HL-60 (cell line): ENCODE results near the gene UBXN11.
"Not testable (repeated sequence)": the region's sequence is repeated elsewhere in the genome, so short reads cannot be mapped to it uniquely, and the experiment has no call there.

Experiments used
- DNase-seq, 2 experiments: peaks; one replicate each; pipeline ENCODE4 v3.0.0-alpha.2; 2010 to 2020; ENCODE audit warnings: low read depth in 1 of 2, low spot score in 1 of 2
- H3K27ac ChIP-seq: fragments of 250-450 bp; sonication (Bioruptor Pico); replicated peaks from 2 replicates; pipeline ENCODE4 v1.5.1; 2020; ENCODE audit warnings: mild to moderate bottlenecking, moderate library complexity
- H3K27me3 ChIP-seq: fragments of 250-450 bp; sonication (Bioruptor Pico); 2 replicates; pipeline ENCODE4 v1.5.1; 2021; ENCODE audit warnings: mild to moderate bottlenecking, moderate library complexity; ENCODE audit not compliant: insufficient read depth, poor library complexity, severe bottlenecking
- H3K4me3 ChIP-seq: replicated peaks from 2 replicates; pipeline ENCODE4 v1.5.1; 2011; ENCODE audit warnings: mild to moderate bottlenecking, control low read depth, low read length; ENCODE audit not compliant: insufficient read depth
- CTCF ChIP-seq: IDR thresholded peaks from one replicate; pipeline ENCODE4 v1.5.1; 2011; ENCODE audit warnings: low read length, control low read depth, inconsistent platforms; ENCODE audit not compliant: insufficient read depth
- GABPA ChIP-seq: IDR thresholded peaks from 2 replicates; pipeline ENCODE4 v1.6.1; 2012; ENCODE audit warnings: low read depth
- POLR2AphosphoS5 ChIP-seq: IDR thresholded peaks from 2 replicates; pipeline ENCODE4 v1.6.1; 2012; ENCODE audit warnings: low read depth
- SPI1 ChIP-seq: IDR thresholded peaks from 2 replicates; pipeline ENCODE4 v1.6.1; 2012; ENCODE audit warnings: low read depth, mild to moderate bottlenecking, borderline replicate concordance
- TF ChIP-seq, protein P1 (sequence below): IDR thresholded peaks from 2 replicates; pipeline ENCODE4 v1.6.1; 2012; ENCODE audit warnings: low read depth; ENCODE audit not compliant: insufficient replicate concordance

Gene UBXN11

DNA sequence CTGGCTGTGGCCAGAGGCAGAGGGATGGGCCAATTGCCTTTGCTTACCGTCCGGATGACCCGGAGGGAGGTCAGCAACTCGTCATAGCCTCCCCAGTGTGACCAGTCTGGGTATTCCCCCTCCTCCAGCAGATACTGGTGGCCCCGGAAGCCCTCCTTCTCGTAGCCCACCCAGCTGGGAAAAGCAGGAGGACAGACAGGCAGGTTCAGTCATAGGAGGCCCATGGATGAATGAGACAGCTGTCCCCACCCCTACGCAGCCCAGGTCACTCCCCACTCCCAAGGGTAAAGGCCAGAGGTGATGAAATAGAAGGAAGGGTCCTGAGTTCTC lies 30.7 kb upstream of the UBXN11 start:
- H3K4me3 ChIP-seq, result no peak overlapping the region
- H3K27me3 ChIP-seq, result peaks cover 5% of the 10 kb centered on the region
- TF ChIP-seq SPI1 (no peak), CTCF (no peak), GABPA (no peak)
- TF ChIP-seq, protein P1, sequence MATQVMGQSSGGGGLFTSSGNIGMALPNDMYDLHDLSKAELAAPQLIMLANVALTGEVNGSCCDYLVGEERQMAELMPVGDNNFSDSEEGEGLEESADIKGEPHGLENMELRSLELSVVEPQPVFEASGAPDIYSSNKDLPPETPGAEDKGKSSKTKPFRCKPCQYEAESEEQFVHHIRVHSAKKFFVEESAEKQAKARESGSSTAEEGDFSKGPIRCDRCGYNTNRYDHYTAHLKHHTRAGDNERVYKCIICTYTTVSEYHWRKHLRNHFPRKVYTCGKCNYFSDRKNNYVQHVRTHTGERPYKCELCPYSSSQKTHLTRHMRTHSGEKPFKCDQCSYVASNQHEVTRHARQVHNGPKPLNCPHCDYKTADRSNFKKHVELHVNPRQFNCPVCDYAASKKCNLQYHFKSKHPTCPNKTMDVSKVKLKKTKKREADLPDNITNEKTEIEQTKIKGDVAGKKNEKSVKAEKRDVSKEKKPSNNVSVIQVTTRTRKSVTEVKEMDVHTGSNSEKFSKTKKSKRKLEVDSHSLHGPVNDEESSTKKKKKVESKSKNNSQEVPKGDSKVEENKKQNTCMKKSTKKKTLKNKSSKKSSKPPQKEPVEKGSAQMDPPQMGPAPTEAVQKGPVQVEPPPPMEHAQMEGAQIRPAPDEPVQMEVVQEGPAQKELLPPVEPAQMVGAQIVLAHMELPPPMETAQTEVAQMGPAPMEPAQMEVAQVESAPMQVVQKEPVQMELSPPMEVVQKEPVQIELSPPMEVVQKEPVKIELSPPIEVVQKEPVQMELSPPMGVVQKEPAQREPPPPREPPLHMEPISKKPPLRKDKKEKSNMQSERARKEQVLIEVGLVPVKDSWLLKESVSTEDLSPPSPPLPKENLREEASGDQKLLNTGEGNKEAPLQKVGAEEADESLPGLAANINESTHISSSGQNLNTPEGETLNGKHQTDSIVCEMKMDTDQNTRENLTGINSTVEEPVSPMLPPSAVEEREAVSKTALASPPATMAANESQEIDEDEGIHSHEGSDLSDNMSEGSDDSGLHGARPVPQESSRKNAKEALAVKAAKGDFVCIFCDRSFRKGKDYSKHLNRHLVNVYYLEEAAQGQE, result no peak
- H3K27ac ChIP-seq, result no peak overlapping the region
- no peak for DNase-seq

GRCh38 chr1:26336477-26337205 lies 30.2 kb upstream of the UBXN11 start:
- H3K27me3 ChIP-seq, result peaks cover 5% of the 10 kb centered on the region
- H3K27ac ChIP-seq, result no peak overlapping the region
- peak overlapping the region; percentile 61 for H3K4me3 ChIP-seq
- TF ChIP-seq SPI1, result no peak
- TF ChIP-seq POLR2AphosphoS5, result no peak
- no peak for TF ChIP-seq CTCF
- TF ChIP-seq, protein P1, result no peak
- no peak for TF ChIP-seq GABPA
- DNase-seq, result peak; percentile 54 to 63

- DNase-seq, result no peak
- TF ChIP-seq, protein P1, result no peak
- no peak for TF ChIP-seq SPI1
- TF ChIP-seq CTCF, result no peak
- TF ChIP-seq POLR2AphosphoS5, result no peak
- no peak for TF ChIP-seq GABPA
- no peak overlapping the region for H3K27ac ChIP-seq
- peaks cover 5% of the 10 kb centered on the region for H3K27me3 ChIP-seq
- peak overlapping the region; percentile 61 for H3K4me3 ChIP-seq
Measured at GRCh38 chr1:26335774-26336476, 29.5 kb upstream of the UBXN11 start.

- DNase-seq, result peak in 1 of 2 experiments; percentile 66
- not testable (repeated sequence) for H3K27me3 ChIP-seq, H3K27ac ChIP-seq, H3K4me3 ChIP-seq
Measured at GRCh38 chr1:26333312-26333711, 26.9 kb upstream of the UBXN11 start.
